IMR-90 (cell line): ENCODE data around the gene SLC35E2B. TPM values are rescaled to one million over a fixed set of nuclear protein-coding genes. Genes with fewer than 3 reads are reported as not detected.
"Not testable (repeated sequence)": the region's sequence is repeated elsewhere in the genome, so short reads cannot be mapped to it uniquely, and the experiment has no call there.

Source experiments
- ATAC-seq: fragments of 200-7000 bp; cut with Tn5 transposase; 2 replicates; pipeline ENCODE4 v1.9.1; 2020; ENCODE audit warnings: low read depth, mild to moderate bottlenecking, moderate library complexity
- BruUV-seq: library from RNA; stranded (reverse); fragments of 400-500 nt; replicated peaks from 2 replicates; lab custom pipeline; 2021; lab: Mats Ljungman, UMichigan
- CTCF ChIA-PET: fragments of 300-600 bp; formaldehyde crosslinking; extraction: SDS; loops from one replicate; lab custom pipeline; 2021; ENCODE audit warnings: antibody characterized with exemption; lab: Yijun Ruan, JAX
- POLR2A ChIA-PET: fragments of 300-600 bp; sonication (Branson Sonifier 250); formaldehyde crosslinking; loops from one replicate; lab custom pipeline; 2022; ENCODE audit warnings: antibody characterized with exemption; ENCODE audit not compliant: unreplicated experiment; lab: Charles Lee
- DNase-seq: peaks from one replicate; pipeline ENCODE4 v3.0.0; 2013
- H2AFZ ChIP-seq: replicated peaks from 2 replicates; pipeline ENCODE3; 2013; ENCODE audit warnings: low read length, mild to moderate bottlenecking; ENCODE audit not compliant: poor library complexity
- H2AK5ac ChIP-seq: 2 replicates; pipeline ENCODE4 v1.6.1; 2013; ENCODE audit warnings: low read depth, low read length, inconsistent platforms
- H2AK9ac ChIP-seq: replicated peaks from 2 replicates; pipeline ENCODE3; 2013; ENCODE audit warnings: mild to moderate bottlenecking, low read depth, low read length, moderate library complexity; ENCODE audit not compliant: poor library complexity
- H2BK120ac ChIP-seq: 2 replicates; pipeline ENCODE4 v1.6.1; 2013; ENCODE audit warnings: low read depth, low read length, inconsistent platforms
- H2BK15ac ChIP-seq: 3 replicates; pipeline ENCODE4 v1.6.1; 2013; ENCODE audit warnings: low read depth, low read length, inconsistent platforms
- H2BK20ac ChIP-seq: 2 replicates; pipeline ENCODE4 v1.6.1; 2013; ENCODE audit warnings: low read depth, mild to moderate bottlenecking, inconsistent platforms, low read length, moderate library complexity
- H2BK5ac ChIP-seq: 2 replicates; pipeline ENCODE4 v1.6.1; 2013; ENCODE audit warnings: mild to moderate bottlenecking, low read depth, low read length, inconsistent platforms; ENCODE audit not compliant: poor library complexity, severe bottlenecking
- H3K14ac ChIP-seq: replicated peaks from 2 replicates; pipeline ENCODE4 v1.6.1; 2013; ENCODE audit warnings: low read depth, low read length, inconsistent platforms
- H3K18ac ChIP-seq: 2 replicates; pipeline ENCODE4 v1.6.1; 2013; ENCODE audit warnings: low read depth, low read length, control low read depth
- H3K23ac ChIP-seq: 2 replicates; pipeline ENCODE4 v1.6.1; 2013; ENCODE audit warnings: low read depth, low read length, inconsistent platforms
- H3K27ac ChIP-seq: 2 replicates; pipeline ENCODE4 v1.5.1; 2013; ENCODE audit warnings: mild to moderate bottlenecking, control low read depth, low read length; ENCODE audit not compliant: insufficient read depth
- H3K27me3 ChIP-seq: 2 replicates; pipeline ENCODE4 v1.6.1; 2013; ENCODE audit warnings: low read length; ENCODE audit not compliant: control insufficient read depth, insufficient read depth
- H3K36me3 ChIP-seq: 2 replicates; pipeline ENCODE4 v1.6.1; 2013; ENCODE audit warnings: low read length, mixed read lengths; ENCODE audit not compliant: control insufficient read depth, insufficient read depth
- H3K4ac ChIP-seq: 2 replicates; pipeline ENCODE4 v1.6.1; 2013; ENCODE audit warnings: low read depth, low read length, inconsistent platforms
- H3K4me1 ChIP-seq: 2 replicates; pipeline ENCODE4 v1.6.1; 2013; ENCODE audit warnings: low read length, mixed read lengths; ENCODE audit not compliant: control insufficient read depth, insufficient read depth
- H3K4me2 ChIP-seq: 2 replicates; pipeline ENCODE4 v1.6.1; 2013; ENCODE audit warnings: low read depth, mild to moderate bottlenecking, control low read depth, low read length, moderate library complexity
- H3K4me3 ChIP-seq: 2 replicates; pipeline ENCODE4 v1.5.1; 2013; ENCODE audit warnings: low read depth, mild to moderate bottlenecking, control low read depth, low read length, moderate library complexity; ENCODE audit not compliant: insufficient read depth
- H3K56ac ChIP-seq: 2 replicates; pipeline ENCODE4 v1.6.1; 2013; ENCODE audit warnings: low read length, inconsistent platforms; ENCODE audit not compliant: insufficient read depth; ENCODE audit errors: extremely low read depth
- H3K79me1 ChIP-seq, 2 experiments: 2 replicates each; pipeline ENCODE4 v1.6.1; 2013; ENCODE audit warnings: low read length in 2 of 2, inconsistent platforms in 1 of 2, low read depth in 1 of 2
- H3K9ac ChIP-seq: 2 replicates; pipeline ENCODE4 v1.6.1; 2013; ENCODE audit warnings: low read depth, low read length, control low read depth
- H3K9me1 ChIP-seq: 2 replicates; pipeline ENCODE4 v1.6.1; 2013; ENCODE audit warnings: low read length, inconsistent platforms; ENCODE audit not compliant: insufficient read depth
- H3K9me3 ChIP-seq: 2 replicates; pipeline ENCODE4 v1.6.1; 2013; ENCODE audit warnings: low read length; ENCODE audit not compliant: control insufficient read depth, insufficient read depth
- H4K20me1 ChIP-seq: 2 replicates; pipeline ENCODE4 v1.6.1; 2013; ENCODE audit warnings: low read length, inconsistent platforms; ENCODE audit not compliant: insufficient read depth
- H4K5ac ChIP-seq: 2 replicates; pipeline ENCODE4 v1.6.1; 2013; ENCODE audit warnings: mild to moderate bottlenecking, low read depth, low read length, control low read depth
- H4K8ac ChIP-seq, 2 experiments: 2 replicates each; pipeline ENCODE4 v1.6.1; 2013; ENCODE audit warnings: low read depth in 2 of 2, low read length in 2 of 2, control low read depth in 1 of 2, inconsistent platforms in 1 of 2
- H4K91ac ChIP-seq: 2 replicates; pipeline ENCODE4 v1.6.1; 2013; ENCODE audit warnings: low read depth, low read length, inconsistent platforms; ENCODE audit not compliant: insufficient read depth
- WGBS, 2 experiments: methylation state at CpG; one replicate each; pipeline versions ENCODE4 v1.1.5 to v1.1.7; 2013; ENCODE audit warnings: missing lambda C conversion rate in 2 of 2; ENCODE audit not compliant: insufficient read length in 1 of 2; ENCODE audit errors: extremely low coverage in 2 of 2; 5-methylcytosine and 5-hydroxymethylcytosine counted together
- dilution Hi-C: fragments of 300-500 bp; cut with HindIII; formaldehyde crosslinking; loops from one replicate; pipeline ENCODE4 v1.14.3; 2018; ENCODE audit warnings: low sequenced_read_pairs; ENCODE audit not compliant: unreplicated experiment
- in situ Hi-C: fragments of 300-500 bp; cut with MboI; formaldehyde crosslinking; loops from 3 replicates; pipeline ENCODE4 v1.14.3; 2019; ENCODE audit warnings: low sequenced_read_pairs, inconsistent platforms, mixed read lengths
- intact Hi-C: fragments of 100-400 bp; cut with micrococcal nuclease; formaldehyde crosslinking; loops from 2 replicates; pipeline ENCODE4 v1.10.0; 2022
- polyA plus RNA-seq, 3 experiments: library from polyadenylated mRNA; depleted of rRNA; stranded (reverse); fragments of >200 nt; gene quantifications; 2 replicates each; pipeline ENCODE4 v1.2.3, GENCODE V29; 2012; ENCODE audit warnings: low replicate concordance in 1 of 3
- total RNA-seq: library from RNA; depleted of rRNA; stranded (reverse); fragments of >200 nt; gene quantifications from 2 replicates; pipeline ENCODE4 v1.2.3, GENCODE V29; 2012

Gene SLC35E2B
- total and polyA plus RNA-seq, 2 of the 4 experiments (the other 2 are of a cell fraction), result 14.9 to 30.2 TPM

- H4K20me1 ChIP-seq, H2AK5ac ChIP-seq, H3K14ac ChIP-seq, intact Hi-C loops, BruUV-seq, H3K56ac ChIP-seq, H3K4me3 ChIP-seq, POLR2A ChIA-PET, H3K4me2 ChIP-seq, in situ Hi-C loops, dilution Hi-C loops, H2AK9ac ChIP-seq, CTCF ChIA-PET, H4K8ac ChIP-seq, H2AFZ ChIP-seq, H3K4ac ChIP-seq, H3K18ac ChIP-seq, DNase-seq, H3K27ac ChIP-seq, ATAC-seq, H3K9me1 ChIP-seq, H4K5ac ChIP-seq, H3K27me3 ChIP-seq, H3K23ac ChIP-seq, H2BK15ac ChIP-seq, H3K9me3 ChIP-seq, H3K79me1 ChIP-seq, H3K4me1 ChIP-seq, H2BK120ac ChIP-seq, H2BK5ac ChIP-seq, H3K9ac ChIP-seq, H4K91ac ChIP-seq, H2BK20ac ChIP-seq: not testable (repeated sequence)
- H3K36me3 ChIP-seq, result peaks cover 11% of the 10 kb centered on the region
- WGBS, 2 experiments, result 100% methylated on average over 6 of the region's 16 CpGs; no CpG with 5 or more reads in 1 of the 2 experiments
Measured at GRCh38 chr1:1639368-1639767, 53.2 kb downstream of the SLC35E2B start.

GRCh38 chr1:1638528-1638927 is 54.1 kb downstream of the SLC35E2B start:
- H2BK20ac ChIP-seq, H2BK15ac ChIP-seq, H3K27ac ChIP-seq, BruUV-seq, H4K8ac ChIP-seq, intact Hi-C loops, H2AK9ac ChIP-seq, H4K20me1 ChIP-seq, H3K9me3 ChIP-seq, H2AK5ac ChIP-seq, H3K9me1 ChIP-seq, H3K18ac ChIP-seq, H2AFZ ChIP-seq, H3K4me3 ChIP-seq, H4K91ac ChIP-seq, H3K9ac ChIP-seq, H3K14ac ChIP-seq, H3K27me3 ChIP-seq, H3K4me1 ChIP-seq, H3K4ac ChIP-seq, CTCF ChIA-PET, H3K56ac ChIP-seq, DNase-seq, H2BK120ac ChIP-seq, dilution Hi-C loops, H3K23ac ChIP-seq, H3K79me1 ChIP-seq, H4K5ac ChIP-seq, H2BK5ac ChIP-seq, ATAC-seq, H3K4me2 ChIP-seq, POLR2A ChIA-PET, in situ Hi-C loops: not testable (repeated sequence)
- H3K36me3 ChIP-seq, result peaks cover 11% of the 10 kb centered on the region
- WGBS, 2 experiments, result no CpG with 5 or more reads among the region's 13 CpGs
